Tongue (tissue), 2 donors: ENCODE results near the gene CLDN4. TPM values are rescaled to one million over a fixed set of nuclear protein-coding genes. Genes with fewer than 3 reads are reported as not detected.

Experiments
- DNase-seq: peaks from one replicate; pipeline ENCODE4 v3.0.0-alpha.2; 2015
- total RNA-seq: library from RNA; depleted of rRNA; stranded (reverse); fragments of >200 nt; gene quantifications from one replicate; pipeline ENCODE4 v1.2.3, GENCODE V29; 2014

Gene CLDN4
- total RNA-seq, 1 donor from 2014 or later, result 24.3 TPM

- no peak for DNase-seq
Measured at GRCh38 chr7:73876361-73876760, 45.6 kb downstream of the CLDN4 start.

GRCh38 chr7:73876973-73877372 lies 46.2 kb downstream of the CLDN4 start:
- no peak for DNase-seq

- no peak for DNase-seq
Measured at GRCh38 chr7:73879977-73880681, 49.3 kb downstream of the CLDN4 start.

GRCh38 chr7:73880755-73881328 lies 50.0 kb downstream of the CLDN4 start:
- DNase-seq, result no peak

- DNase-seq, result no peak
Measured at GRCh38 chr7:73881352-73882046, 50.7 kb downstream of the CLDN4 start.

GRCh38 chr7:73882047-73882402 lies 51.2 kb downstream of the CLDN4 start:
- no peak for DNase-seq

Other genes starting within 250 kb of the CLDN4 start
- 3.4 TPM for gene MLXIPL, start 206.5 kb upstream of the CLDN4 start, total RNA-seq
- 4.2 TPM for gene VPS37D, start 163.2 kb upstream of the CLDN4 start, total RNA-seq
- 1.7 TPM for gene DNAJC30, start 147.5 kb upstream of the CLDN4 start, total RNA-seq
- gene BUD23, start 147.4 kb upstream of the CLDN4 start, total RNA-seq, result 30.1 TPM
- gene STX1A, start 111.3 kb upstream of the CLDN4 start, total RNA-seq, result 9.7 TPM
- gene ABHD11, start 92.2 kb upstream of the CLDN4 start, total RNA-seq, result 19.9 TPM
- 9.9 TPM for gene CLDN3, start 60.7 kb upstream of the CLDN4 start, total RNA-seq
- gene METTL27, start 11.5 kb downstream of the CLDN4 start, total RNA-seq, result 3.6 TPM
- gene TMEM270, start 30.2 kb downstream of the CLDN4 start, total RNA-seq, result not detected
- gene ELN, start 197.2 kb downstream of the CLDN4 start, total RNA-seq, result 208 TPM